PC-3 (cell line): ENCODE measurements around the gene DST.

ENCODE experiments used
- EZH2 ChIP-seq: fragments of 300-600 bp; sonication (generic); IDR thresholded peaks from one replicate; pipeline ENCODE4 v1.6.1; 2017; ENCODE audit warnings: antibody characterized with exemption, mild to moderate bottlenecking, low read length; ENCODE audit not compliant: unreplicated experiment
- EZH2phosphoT487 ChIP-seq: fragments of 300-600 bp; sonication (generic); IDR thresholded peaks from 2 replicates; pipeline ENCODE4 v1.6.1; 2018; ENCODE audit warnings: mild to moderate bottlenecking, antibody characterized with exemption, low read length, borderline replicate concordance

GRCh38 chr6:56640374-56640773 lies 2.3 kb downstream of the DST start:
- TF ChIP-seq EZH2 (no peak), EZH2phosphoT487 (no peak)
